ENCODE data around the gene C3orf70. TPM values are rescaled to one million over a fixed set of nuclear protein-coding genes. Genes with fewer than 3 reads are reported as not detected.
A peak's percentile ranks its signal among the peaks of the same experiment; 100 is the strongest.

C3orf70 gene, protein sequence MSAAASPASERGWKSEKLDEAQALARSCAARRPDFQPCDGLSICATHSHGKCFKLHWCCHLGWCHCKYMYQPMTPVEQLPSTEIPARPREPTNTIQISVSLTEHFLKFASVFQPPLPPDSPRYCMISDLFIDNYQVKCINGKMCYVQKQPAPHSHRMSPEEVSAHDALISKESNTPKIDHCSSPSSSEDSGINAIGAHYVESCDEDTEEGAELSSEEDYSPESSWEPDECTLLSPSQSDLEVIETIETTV
- total RNA-seq (not detected), total RNA-seq (0 to 0.11 (median 0) reads per million in 29 experiments)
- 0.02 TPM for total RNA-seq (2013)

DNA sequence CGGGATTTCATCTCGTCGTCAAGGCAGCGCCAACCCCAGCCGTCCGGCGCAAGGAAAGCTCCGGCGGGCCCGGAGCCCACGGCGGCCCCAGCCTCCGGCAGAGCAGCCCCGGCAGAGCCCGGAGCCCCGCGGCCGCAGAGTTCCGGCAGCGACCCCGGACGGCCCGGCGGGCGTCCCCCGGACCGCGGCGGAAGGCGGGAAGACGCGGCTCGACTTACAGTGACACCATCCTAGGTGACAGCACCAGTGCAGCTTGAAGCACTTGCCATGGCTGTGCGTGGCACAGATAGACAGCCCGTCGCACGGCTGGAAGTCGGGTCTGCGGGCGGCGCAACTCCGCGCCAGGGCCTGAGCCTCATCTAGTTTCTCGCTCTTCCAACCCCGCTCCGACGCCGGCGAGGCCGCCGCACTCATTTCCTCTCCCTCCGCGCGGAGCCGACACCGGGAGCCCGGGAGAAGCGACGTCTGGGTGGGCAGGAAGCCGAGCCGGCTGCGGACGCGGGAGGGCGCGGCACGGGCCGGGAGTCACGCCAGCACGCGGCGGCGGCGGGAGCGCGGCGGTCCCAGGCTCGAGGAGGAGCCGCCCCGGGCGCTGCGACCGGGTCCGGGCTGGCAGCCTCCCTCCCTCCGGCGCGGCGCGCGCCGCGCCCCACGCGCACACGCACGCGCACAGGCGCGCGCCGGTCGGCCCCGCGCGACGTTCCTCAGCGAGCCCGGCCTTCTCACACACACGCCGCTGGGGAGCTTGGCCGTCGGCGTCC lies at the start of gene C3orf70:
TSS of gene C3orf70 (minus strand) at position 651 of the 761 bp plus-strand sequence. CDS start at position 414, 237 bp downstream.
- H3K4me1 Mint-ChIP-seq = peaks cover 0 to 6% (median 6%) of the 10 kb centered on the region in 3 donors

DNA sequence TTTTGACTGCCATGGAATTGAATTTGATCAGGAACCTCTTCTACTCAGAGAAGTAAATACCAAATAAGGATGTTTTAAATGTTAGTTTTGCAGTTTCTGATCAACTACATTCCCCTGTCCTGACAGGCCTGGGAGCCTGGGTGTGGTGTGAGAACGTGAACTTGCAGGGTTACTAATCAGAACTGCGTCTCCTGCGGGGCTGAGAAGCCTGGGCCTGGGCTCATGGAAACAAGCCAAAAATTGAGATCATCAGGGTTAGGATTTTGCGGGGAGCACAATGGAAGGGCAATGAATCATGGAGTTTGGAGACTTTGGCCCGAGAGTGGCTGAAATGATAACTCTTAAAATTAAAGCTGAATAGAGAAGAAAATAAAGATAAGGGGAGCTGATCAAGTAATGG lies 47.8 kb upstream of the C3orf70 start:
- Histone ChIP-seq H3K27ac (ENCODE audit: low read length) (no peak overlapping the region), H3K4me3 (ENCODE audit: control insufficient read depth in 1 of 2, extremely low read depth in 1 of 2, low read length in 1 of 2) (no peak overlapping the region), H3K36me3 (ENCODE audit: control insufficient read depth in 2 of 2, extremely low read depth in 1 of 2, insufficient read depth in 1 of 2, low read length in 1 of 2) (no peaks in the 10 kb centered on the region), H3K27me3 (replicated peaks in 1 of 2; ENCODE audit: control insufficient read depth in 2 of 2, extremely low read depth in 1 of 2, insufficient read depth in 2 of 2, low read length in 1 of 2) (no peaks in the 10 kb centered on the region), H3K9me3 (no peaks in the 10 kb centered on the region), H3K4me1 (ENCODE audit: control insufficient read depth in 1 of 2, extremely low read depth in 1 of 2, insufficient read depth in 2 of 2, low read length in 2 of 2) (no peaks in the 10 kb centered on the region)
- WGBS (ENCODE audit: insufficient coverage) = 87% methylated on average over 5 of the region's 5 CpGs
- H3K4me3 Mint-ChIP-seq = no peak overlapping the region
- DNase-seq (no peak), ATAC-seq (replicated peaks in 1 of 4) (no peak)
- ChIA-PET POLR2A (no interaction called here), CTCF (no interaction called here)
- H3K4me1 Mint-ChIP-seq = no peaks in the 10 kb centered on the region
- peaks cover 0 to 5% of the 10 kb centered on the region in 2 donors for H3K27me3 Mint-ChIP-seq
- H3K9me3 Mint-ChIP-seq = no peaks in the 10 kb centered on the region
- peaks cover 13% of the 10 kb centered on the region for H3K36me3 Mint-ChIP-seq
- no peak overlapping the region for H3K27ac Mint-ChIP-seq

More for the DNA sequence above, at the start of gene C3orf70:
- Mint-ChIP-seq H3K27ac (peak within 1 kb of the TSS in 1 of 2 donors; percentile 44), H3K9me3 (no peaks in the 10 kb centered on the region), H3K4me3 (peak within 1 kb of the TSS in 2 of 3 donors; percentile 73 to 77), H3K36me3 (no peaks in the 10 kb centered on the region), H3K27me3 (peaks cover 31 to 32% of the 10 kb centered on the region in 2 donors)
- ATAC-seq (replicated peaks in 1 of 4) (peak; percentile 55 to 67 (median 62)), DNase-seq (peak in 5 of 35 experiments; percentile 4 to 17 (median 10))
- peaks cover 20 to 29% of the 10 kb centered on the region in 2 experiments for H3K27me3 ChIP-seq (replicated peaks in 1 of 2; ENCODE audit: control insufficient read depth in 2 of 2, extremely low read depth in 1 of 2, insufficient read depth in 2 of 2, low read length in 1 of 2)
- H3K36me3 ChIP-seq (ENCODE audit: control insufficient read depth in 2 of 2, extremely low read depth in 1 of 2, insufficient read depth in 1 of 2, low read length in 1 of 2) = no peaks in the 10 kb centered on the region
- H3K4me3 ChIP-seq (ENCODE audit: control insufficient read depth in 1 of 2, extremely low read depth in 1 of 2, low read length in 1 of 2) = peak within 1 kb of the TSS; percentile 30 to 60
- H3K27ac ChIP-seq (ENCODE audit: low read length) = no peak within 1 kb of the TSS
- peaks cover 3 to 10% of the 10 kb centered on the region in 2 experiments for H3K4me1 ChIP-seq (ENCODE audit: control insufficient read depth in 1 of 2, extremely low read depth in 1 of 2, insufficient read depth in 2 of 2, low read length in 2 of 2)
- CTCF ChIA-PET = no interaction called here
- no peaks in the 10 kb centered on the region for H3K9me3 ChIP-seq
- POLR2A ChIA-PET = interaction anchor here in 1 of 2 donors (0.6 kb wide), 1 partner anchor 1463 kb away, joined by 4 read pairs; no protein-coding TSS in a partner anchor
- under 1% methylated on average over 95 of the region's 113 CpGs for WGBS (ENCODE audit: insufficient coverage)

DNA sequence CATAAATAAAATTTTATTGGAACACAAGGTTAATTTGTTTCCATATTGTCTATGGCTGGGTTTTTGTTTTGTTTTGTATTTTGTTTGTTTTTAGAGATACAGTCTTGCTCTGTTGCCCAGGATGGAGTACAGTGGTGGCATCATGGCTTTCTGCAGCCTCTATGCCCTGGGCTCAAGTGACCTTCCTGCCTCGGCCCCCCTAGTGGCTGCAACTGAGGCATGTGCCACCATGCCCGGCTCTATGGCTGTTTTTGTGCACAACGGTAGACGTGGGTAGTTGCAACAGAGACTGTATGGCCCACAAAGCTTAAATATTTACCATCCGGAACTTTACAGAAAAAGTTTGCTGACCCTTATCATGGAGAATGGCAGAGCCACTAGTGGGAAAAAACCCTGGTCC lies 46.8 kb upstream of the C3orf70 start:
- Mint-ChIP-seq H3K4me1 (no peaks in the 10 kb centered on the region), H3K9me3 (peaks cover 4 to 5% (median 4%) of the 10 kb centered on the region in 3 donors), H3K4me3 (no peak overlapping the region), H3K27me3 (peaks cover 0 to 5% of the 10 kb centered on the region in 2 donors), H3K36me3 (peaks cover 13% of the 10 kb centered on the region), H3K27ac (no peak overlapping the region)
- no peak for ATAC-seq (replicated peaks in 1 of 4)
- no peak overlapping the region for H3K27ac ChIP-seq (ENCODE audit: low read length)
- POLR2A ChIA-PET = no interaction called here
- no peaks in the 10 kb centered on the region for H3K36me3 ChIP-seq (ENCODE audit: control insufficient read depth in 2 of 2, extremely low read depth in 1 of 2, insufficient read depth in 1 of 2, low read length in 1 of 2)
- 91% methylated on average over 5 of the region's 5 CpGs for WGBS (ENCODE audit: insufficient coverage)
- no peak overlapping the region for H3K4me3 ChIP-seq (ENCODE audit: control insufficient read depth in 1 of 2, extremely low read depth in 1 of 2, low read length in 1 of 2)
- no peaks in the 10 kb centered on the region for H3K4me1 ChIP-seq (ENCODE audit: control insufficient read depth in 1 of 2, extremely low read depth in 1 of 2, insufficient read depth in 2 of 2, low read length in 2 of 2)
- CTCF ChIA-PET = no interaction called here
- H3K9me3 ChIP-seq = no peaks in the 10 kb centered on the region
- no peak for DNase-seq
- no peaks in the 10 kb centered on the region for H3K27me3 ChIP-seq (replicated peaks in 1 of 2; ENCODE audit: control insufficient read depth in 2 of 2, extremely low read depth in 1 of 2, insufficient read depth in 2 of 2, low read length in 1 of 2)

DNA sequence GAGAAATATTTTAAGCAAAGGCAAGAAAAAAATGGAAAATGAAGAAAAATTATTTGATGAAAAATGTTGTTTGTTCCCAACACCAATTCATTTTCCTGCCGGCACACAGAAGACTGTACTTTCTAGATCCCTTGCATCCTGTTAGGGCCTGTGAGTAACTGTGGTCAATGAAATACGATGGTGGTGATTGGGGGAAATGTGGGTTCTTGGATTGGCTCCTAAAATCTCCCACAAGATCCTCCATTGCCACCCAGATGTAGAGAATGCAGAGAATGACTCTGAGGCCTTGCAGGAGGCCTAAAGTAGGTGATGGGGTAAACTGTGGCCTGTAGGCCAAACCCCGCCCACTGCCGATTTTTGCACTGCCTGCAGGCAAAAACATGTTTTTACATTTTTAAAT lies 46.3 kb upstream of the C3orf70 start:
- no peak for DNase-seq
- no peak overlapping the region for H3K4me3 Mint-ChIP-seq
- Histone ChIP-seq H3K27ac (ENCODE audit: low read length) (no peak overlapping the region), H3K4me3 (ENCODE audit: control insufficient read depth in 1 of 2, extremely low read depth in 1 of 2, low read length in 1 of 2) (no peak overlapping the region), H3K36me3 (ENCODE audit: control insufficient read depth in 2 of 2, extremely low read depth in 1 of 2, insufficient read depth in 1 of 2, low read length in 1 of 2) (no peaks in the 10 kb centered on the region), H3K27me3 (replicated peaks in 1 of 2; ENCODE audit: control insufficient read depth in 2 of 2, extremely low read depth in 1 of 2, insufficient read depth in 2 of 2, low read length in 1 of 2) (no peaks in the 10 kb centered on the region), H3K9me3 (no peaks in the 10 kb centered on the region), H3K4me1 (ENCODE audit: control insufficient read depth in 1 of 2, extremely low read depth in 1 of 2, insufficient read depth in 2 of 2, low read length in 2 of 2) (no peaks in the 10 kb centered on the region)
- H3K27me3 Mint-ChIP-seq = peaks cover 0 to 5% of the 10 kb centered on the region in 2 donors
- CTCF ChIA-PET = no interaction called here
- H3K27ac Mint-ChIP-seq = no peak overlapping the region
- no CpG with 5 or more reads among the region's 4 CpGs for WGBS (ENCODE audit: insufficient coverage)
- H3K9me3 Mint-ChIP-seq = peaks cover 4 to 5% (median 5%) of the 10 kb centered on the region in 3 donors
- POLR2A ChIA-PET = no interaction called here
- H3K36me3 Mint-ChIP-seq = peaks cover 13% of the 10 kb centered on the region
- H3K4me1 Mint-ChIP-seq = no peaks in the 10 kb centered on the region
- ATAC-seq (replicated peaks in 1 of 4) = no peak

DNA sequence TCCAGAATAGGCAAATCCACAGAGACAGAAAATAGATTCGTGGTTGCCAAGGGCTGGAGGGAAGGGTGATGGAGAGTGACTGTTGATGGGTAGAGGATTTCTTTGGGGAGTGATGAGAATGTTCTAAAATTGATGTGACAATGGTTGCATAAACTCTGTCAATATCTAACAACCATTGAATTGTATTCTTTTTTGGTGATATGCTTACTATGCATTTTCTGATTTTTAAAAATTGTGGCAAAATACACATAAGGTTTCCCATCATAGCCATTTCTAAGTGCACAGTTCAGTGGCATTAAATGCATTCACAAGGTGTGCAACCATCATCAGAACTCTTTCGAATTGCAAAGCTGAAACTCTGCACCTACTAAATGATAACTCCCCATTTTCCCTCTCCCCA lies 44.2 kb upstream of the C3orf70 start:
- no peak overlapping the region for H3K27ac Mint-ChIP-seq
- no peaks in the 10 kb centered on the region for H3K4me1 ChIP-seq (ENCODE audit: control insufficient read depth in 1 of 2, extremely low read depth in 1 of 2, insufficient read depth in 2 of 2, low read length in 2 of 2)
- no peak overlapping the region for H3K4me3 Mint-ChIP-seq
- no peaks in the 10 kb centered on the region for H3K36me3 ChIP-seq (ENCODE audit: control insufficient read depth in 2 of 2, extremely low read depth in 1 of 2, insufficient read depth in 1 of 2, low read length in 1 of 2)
- H3K9me3 ChIP-seq = no peaks in the 10 kb centered on the region
- H3K27ac ChIP-seq (ENCODE audit: low read length) = no peak overlapping the region
- WGBS (ENCODE audit: insufficient coverage) = 100% methylated on average over 1 of the region's 2 CpGs
- peaks cover 15% of the 10 kb centered on the region for H3K36me3 Mint-ChIP-seq
- ChIA-PET CTCF (no interaction called here), POLR2A (no interaction called here)
- H3K9me3 Mint-ChIP-seq = peaks cover 4 to 5% (median 5%) of the 10 kb centered on the region in 3 donors
- no peaks in the 10 kb centered on the region for H3K4me1 Mint-ChIP-seq
- H3K27me3 ChIP-seq (replicated peaks in 1 of 2; ENCODE audit: control insufficient read depth in 2 of 2, extremely low read depth in 1 of 2, insufficient read depth in 2 of 2, low read length in 1 of 2) = no peaks in the 10 kb centered on the region
- ATAC-seq (replicated peaks in 1 of 4) (no peak), DNase-seq (no peak)
- H3K4me3 ChIP-seq (ENCODE audit: control insufficient read depth in 1 of 2, extremely low read depth in 1 of 2, low read length in 1 of 2) = no peak overlapping the region
- H3K27me3 Mint-ChIP-seq = peaks cover 0 to 5% of the 10 kb centered on the region in 2 donors

DNA sequence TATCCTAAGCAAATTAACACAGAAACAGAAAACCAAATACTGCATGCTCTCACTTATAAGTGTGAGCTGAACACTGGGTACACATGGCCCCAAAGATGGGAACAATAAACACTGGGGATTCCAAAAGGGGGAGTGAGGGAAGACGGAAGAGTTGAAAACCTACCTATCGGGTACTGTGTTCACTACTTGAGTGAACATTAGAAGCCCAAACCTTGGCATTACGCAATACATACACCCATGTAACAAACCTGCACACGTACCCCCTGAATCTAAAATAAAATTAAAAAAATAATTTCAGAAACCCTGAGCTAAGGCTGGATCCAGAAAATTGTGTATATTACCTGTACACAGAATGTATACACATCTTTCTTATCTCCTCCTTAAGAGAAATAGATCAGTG lies 42.8 kb upstream of the C3orf70 start:
- peaks cover 0 to 1% of the 10 kb centered on the region in 2 donors for H3K27me3 Mint-ChIP-seq
- no peak for DNase-seq
- ChIA-PET POLR2A (no interaction called here), CTCF (no interaction called here)
- Histone ChIP-seq H3K9me3 (no peaks in the 10 kb centered on the region), H3K27ac (ENCODE audit: low read length) (no peak overlapping the region), H3K27me3 (replicated peaks in 1 of 2; ENCODE audit: control insufficient read depth in 2 of 2, extremely low read depth in 1 of 2, insufficient read depth in 2 of 2, low read length in 1 of 2) (no peaks in the 10 kb centered on the region), H3K4me1 (ENCODE audit: control insufficient read depth in 1 of 2, extremely low read depth in 1 of 2, insufficient read depth in 2 of 2, low read length in 2 of 2) (no peaks in the 10 kb centered on the region), H3K36me3 (ENCODE audit: control insufficient read depth in 2 of 2, extremely low read depth in 1 of 2, insufficient read depth in 1 of 2, low read length in 1 of 2) (no peaks in the 10 kb centered on the region), H3K4me3 (ENCODE audit: control insufficient read depth in 1 of 2, extremely low read depth in 1 of 2, low read length in 1 of 2) (no peak overlapping the region)
- ATAC-seq (replicated peaks in 1 of 4) = no peak
- H3K27ac Mint-ChIP-seq = no peak overlapping the region
- H3K4me3 Mint-ChIP-seq = no peak overlapping the region
- H3K9me3 Mint-ChIP-seq = peaks cover 4 to 5% (median 5%) of the 10 kb centered on the region in 3 donors
- no peaks in the 10 kb centered on the region for H3K4me1 Mint-ChIP-seq
- peaks cover 8% of the 10 kb centered on the region for H3K36me3 Mint-ChIP-seq
- 100% methylated on average over 1 of the region's 4 CpGs for WGBS (ENCODE audit: insufficient coverage)
